Right hindlimb (tissue), 1 donor: ENCODE measurements around the gene RFNG.

Experiments
- DNase-seq: peaks from one replicate; pipeline ENCODE4 v3.0.0-alpha.2; 2018

Gene RFNG

DNA sequence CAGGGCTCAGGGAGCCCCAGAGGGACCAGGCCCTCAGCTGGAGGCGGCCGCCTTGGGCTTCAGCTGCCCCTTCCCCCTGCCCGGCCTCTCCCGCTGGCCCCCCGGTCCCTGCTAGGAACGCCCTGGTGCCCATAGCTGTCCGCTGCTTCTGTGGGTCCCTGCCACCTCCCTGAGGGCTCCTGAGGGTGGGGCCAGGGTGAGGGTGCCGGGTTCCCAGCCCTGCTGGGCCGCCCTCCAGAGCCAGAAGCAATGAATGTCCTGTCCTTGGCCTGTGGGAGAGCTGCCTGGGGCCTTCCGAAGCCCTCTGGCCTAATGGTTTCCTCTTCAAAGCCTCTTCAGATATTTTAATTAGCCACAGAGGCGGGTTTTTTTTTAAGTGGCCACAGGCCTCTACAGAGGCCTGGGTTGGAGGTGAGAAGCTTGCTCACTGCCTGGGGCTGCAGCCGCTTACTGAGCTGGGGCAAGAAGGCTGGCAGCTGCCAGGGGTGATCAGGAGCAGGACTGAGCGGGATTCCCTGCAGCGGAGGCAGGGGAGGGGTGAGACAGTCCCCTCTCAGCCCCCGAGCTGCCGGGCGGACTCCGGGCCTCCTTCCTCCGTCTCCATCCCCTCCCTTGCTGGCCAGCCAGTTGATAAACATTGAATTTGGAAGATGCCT, 38.8 kb downstream of the RFNG start:
- no peak for DNase-seq

DNA sequence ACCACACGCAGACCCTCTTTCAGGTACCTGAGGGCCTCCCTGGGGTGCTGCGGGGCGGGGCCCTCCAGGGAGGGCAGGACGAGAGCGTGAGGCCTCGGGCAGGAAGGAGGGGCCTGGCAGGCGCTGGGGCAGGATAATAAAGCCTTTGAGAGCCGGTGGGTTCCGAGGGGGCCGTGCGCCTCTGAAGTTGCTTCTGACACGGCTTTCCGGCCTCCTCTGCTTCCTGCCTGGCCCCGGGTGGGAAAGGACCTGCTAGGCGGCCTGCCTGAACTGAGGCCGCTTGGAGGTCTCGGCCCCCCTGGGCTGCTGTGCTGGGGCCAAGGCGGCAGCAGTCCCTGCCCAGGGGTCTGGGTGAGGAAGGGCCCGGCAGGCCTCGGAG, 39.4 kb downstream of the RFNG start:
- DNase-seq: no peak

DNA sequence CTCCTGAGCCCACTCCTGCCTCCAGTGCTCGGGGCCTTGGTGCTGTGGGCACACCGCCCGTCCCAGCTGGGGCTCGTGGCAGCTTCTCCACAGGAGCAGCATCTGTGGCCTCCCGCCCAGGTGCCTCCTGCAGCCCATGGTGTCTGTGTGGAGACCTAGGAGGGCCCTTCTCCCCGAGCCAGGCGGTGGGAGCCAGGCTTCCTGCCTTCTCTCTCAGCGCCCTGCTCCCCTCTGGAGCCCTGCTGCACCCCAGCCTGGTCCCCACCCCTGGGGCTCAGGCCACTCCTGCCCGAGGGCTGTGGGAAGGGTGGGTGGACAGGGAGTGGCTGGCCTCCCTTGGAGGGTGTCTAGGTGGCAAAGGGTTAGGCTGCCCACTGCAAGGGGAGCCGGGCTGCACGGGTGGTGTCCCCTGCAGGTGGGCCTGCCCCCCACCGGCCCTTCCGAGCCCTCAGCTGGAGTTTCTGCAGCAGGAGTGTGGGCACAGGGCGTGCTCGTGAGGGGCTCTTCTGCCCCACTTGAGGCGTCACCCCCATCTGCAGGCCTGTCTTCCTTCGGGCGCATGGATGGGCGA, 39.9 kb downstream of the RFNG start:
- no peak for DNase-seq

DNA sequence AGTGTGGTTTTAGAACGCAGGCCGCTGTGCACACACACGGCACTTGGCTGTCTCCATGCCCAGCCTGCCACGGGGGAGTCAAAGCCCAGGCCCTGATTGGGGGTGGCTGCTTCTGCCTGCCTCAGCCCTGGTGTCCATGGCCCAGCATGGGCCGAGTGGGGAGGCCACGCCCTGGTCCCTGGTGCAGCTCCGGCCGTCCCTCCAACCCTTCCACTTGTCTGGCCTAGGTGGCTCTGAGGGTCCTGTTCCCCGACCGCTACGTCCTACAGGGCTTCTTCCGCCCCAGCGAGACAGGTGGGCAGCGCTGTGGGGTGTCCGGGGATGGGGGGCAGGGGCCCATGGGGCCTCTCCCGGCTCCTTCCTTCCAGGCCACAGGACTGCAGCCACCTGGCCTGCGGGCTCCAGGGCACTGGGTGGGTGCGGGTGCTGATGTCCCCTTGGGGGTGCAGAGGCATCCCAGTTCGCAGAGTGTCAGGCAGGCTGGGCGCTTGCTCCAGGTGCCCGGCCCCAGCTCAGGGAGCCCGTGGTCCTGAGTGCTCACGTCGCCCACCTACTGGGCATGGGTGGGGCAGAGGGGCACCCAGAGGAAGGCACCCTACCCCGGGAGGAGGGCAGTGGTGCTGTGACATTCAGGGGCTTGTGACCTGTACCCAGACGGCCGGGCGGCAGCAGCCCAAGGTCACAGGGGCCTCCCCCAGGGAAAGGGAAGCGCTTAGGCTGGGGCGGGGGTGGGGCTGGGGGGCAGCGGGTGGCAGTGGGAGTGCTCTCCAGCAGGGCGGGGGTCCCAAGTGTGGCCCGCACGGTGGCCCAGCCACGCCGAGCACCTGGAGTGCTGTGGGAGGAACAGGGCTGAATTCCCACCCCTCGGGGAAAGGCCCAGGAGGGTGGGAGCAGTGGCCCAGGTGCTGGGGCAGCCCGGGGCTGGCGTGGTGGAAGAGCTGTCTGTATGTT, 40.8 kb downstream of the RFNG start:
- DNase-seq: no peak

DNA sequence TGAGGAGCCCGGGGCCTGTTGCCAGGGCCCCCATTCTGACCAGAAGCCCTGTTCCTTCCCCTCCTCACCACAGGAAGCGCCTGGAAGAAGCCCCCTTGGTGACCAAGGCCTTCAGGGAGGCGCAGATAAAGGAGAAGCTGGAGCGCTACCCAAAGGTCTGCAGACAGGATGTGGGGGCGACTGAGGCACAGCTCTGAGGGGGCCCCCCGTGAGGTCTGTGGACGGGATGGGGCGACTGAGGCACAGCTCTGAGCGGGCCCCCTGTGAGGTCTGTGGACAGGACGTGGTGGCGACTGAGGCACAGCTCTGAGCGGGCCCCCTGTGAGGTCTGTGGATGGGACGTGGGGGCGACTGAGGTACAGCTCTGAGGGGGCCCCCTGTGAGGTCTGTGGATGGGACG, 42.2 kb downstream of the RFNG start:
- no peak for DNase-seq

DNA sequence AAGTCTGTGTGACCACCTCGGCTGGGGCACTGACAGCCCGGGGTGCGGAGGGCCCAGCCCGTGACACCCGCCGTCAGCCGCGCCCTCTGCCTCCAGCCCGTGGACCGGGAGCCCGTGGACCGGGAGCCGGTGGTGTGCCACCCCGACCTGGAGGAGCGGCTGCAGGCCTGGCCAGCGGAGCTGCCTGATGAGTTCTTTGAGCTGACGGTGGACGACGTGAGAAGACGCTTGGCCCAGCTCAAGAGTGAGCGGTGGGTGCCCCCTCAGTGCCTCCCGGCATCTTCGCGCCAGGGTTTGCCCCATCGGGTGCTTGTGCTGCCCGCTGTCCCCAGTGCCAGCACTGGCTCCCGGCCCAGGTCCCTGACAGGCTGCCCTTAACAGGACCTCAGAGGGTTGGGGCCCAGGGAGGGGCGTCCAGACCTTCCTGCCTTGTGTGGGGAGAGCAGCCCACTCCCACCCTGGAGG, 42.6 kb downstream of the RFNG start:
- no peak for DNase-seq

DNA sequence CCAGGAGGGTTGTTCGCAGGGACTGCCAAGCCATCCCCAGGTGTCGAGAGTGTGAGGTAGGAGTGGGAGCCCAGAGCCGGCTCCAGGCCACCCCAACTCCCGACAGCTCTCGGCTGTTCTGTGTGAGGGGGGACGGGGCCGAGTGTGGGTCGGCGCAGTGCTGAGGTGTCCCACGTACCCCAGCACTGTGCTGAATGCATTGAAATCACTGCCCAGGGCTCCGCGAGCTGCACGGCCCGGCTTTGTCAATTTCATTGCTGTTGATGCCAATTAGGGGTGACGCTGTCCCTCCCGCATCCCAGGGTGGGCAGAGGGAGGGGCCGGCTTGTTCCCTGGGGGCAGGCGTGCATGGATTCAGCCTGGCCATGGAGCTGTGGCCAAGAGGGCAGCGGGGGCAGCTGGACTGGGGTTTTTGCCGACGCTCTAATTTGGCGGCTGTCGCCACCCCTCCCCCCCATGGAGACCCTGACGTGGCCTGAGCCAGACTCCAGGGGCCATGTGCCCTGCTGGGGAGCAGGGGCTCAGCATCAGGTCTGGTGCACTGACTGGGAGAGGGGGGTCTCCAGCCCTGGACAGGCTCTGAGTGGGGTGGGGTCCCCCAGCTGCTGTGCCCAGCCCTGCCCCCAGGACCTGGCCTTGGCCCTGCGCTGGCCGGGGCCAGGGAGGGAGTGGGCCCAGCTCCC, 43.2 kb downstream of the RFNG start:
- no peak for DNase-seq

DNA sequence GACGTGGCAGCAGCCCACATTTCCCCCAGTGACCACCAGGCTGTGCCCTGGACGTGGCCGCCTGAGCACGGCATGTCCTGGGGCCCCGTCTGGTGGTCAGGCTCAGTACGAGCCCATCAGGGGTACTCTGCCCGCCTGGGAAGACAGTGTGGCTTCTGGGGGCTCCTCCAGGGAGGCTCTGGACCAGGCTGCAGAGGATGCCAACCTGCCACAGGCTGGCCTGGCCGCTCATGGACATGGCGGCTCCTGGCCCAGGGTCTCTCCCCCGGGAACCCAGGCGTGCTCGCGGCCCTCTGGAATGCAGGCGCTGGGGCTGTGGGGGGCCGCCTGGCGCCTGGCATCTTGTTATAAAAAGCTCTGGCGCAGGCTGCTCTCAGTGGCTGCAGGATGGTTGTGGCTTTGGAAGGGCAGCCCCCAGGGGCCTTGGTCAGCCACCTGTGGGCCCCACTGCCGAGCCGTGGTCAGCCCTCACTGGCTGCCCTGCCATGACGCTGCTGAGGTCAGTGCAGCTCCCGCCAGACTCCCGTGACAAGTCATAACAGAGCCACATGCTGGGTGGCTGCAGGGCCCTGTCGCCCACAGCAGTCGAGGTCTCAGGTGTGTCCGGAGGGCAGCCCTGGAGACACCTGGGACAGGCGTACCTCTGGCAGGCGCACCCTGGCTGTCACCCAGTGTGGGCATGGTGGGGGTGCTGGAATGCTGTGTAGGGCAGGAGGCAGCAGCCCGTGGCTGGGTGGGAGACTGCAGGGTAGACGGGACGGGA, 43.9 kb downstream of the RFNG start:
- DNase-seq: no peak

DNA sequence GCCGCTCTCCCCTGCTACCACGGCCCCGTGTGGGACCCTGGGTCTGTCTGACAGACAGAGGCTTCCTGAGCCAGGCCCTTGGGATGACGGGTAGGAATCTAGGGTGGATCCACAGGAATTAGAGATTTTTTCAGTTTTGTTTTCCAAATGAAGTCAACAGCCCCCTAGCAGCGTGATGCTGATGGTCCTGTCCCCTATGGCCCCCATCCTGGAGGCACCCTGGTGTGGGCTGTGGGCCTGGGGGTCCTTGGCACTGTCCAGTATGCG, 44.5 kb downstream of the RFNG start:
- no peak for DNase-seq

DNA sequence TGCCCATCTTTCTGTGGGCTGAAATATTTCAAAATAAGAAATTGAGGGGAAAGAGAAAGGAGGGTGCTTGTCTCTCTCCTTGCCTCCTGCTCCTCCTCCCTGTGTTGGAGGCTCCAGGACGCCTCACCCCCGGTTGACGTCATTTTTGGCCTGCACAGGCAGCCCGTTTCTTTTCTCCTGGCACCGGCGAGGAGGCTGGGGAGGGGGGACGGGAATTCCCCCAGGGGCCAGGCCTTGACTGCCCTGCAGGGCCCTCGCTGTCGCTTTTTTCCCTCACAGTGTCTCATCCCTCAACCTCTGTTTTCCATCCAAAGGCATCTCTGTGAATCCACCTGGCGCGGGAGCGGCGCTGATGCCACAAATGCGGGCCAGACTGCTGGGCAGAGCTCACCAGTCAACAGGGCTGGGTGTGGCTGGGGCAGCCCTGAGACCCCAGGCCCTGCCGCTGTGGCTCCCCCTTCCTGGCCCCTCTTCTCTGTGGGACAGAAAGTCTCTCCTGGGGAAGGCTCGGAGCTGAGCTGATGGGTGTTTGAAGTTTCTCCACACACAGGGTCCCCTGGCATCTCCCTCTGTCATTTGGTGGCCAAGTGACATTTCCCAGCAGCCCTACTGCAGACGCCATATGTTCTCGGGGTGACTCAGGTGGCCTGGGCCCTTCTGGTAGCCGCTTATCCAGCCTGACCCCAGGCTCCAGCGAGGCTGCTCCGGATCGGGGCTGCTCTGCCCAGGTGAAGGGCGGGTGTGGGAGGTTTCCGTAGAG, 45.0 kb downstream of the RFNG start:
- no peak for DNase-seq

DNA sequence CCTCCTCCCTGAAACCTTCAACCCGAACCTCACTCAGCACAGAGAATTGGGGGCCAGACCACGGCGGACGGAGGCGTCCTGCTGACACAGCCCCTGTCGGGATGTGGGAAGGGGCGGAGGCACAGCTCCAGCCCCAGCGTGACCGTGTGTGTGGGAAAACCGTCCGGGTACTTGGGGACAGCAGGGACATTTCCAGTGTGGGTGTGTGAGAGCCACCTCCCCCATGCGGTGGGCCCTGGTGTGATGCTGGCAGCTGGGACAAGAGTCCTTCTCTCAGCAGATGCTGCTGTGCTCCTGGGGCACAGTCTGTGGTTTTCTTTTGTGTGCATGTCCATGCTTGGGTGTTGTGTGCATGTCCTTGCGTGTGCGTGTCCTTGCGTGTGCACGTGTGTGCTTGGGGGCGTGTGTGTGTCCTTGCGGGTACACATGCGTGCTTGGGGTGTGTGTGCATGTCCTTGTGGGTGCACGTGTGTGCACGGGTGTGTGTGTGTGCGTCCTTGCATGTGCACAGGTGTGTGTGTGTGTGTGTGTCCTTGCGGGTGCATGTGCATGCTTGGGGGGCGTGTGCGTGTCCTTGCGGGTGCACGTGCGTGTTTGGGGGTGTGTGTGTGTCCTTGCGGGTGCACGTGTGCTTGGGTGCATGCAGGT, 45.8 kb downstream of the RFNG start:
- no peak for DNase-seq

DNA sequence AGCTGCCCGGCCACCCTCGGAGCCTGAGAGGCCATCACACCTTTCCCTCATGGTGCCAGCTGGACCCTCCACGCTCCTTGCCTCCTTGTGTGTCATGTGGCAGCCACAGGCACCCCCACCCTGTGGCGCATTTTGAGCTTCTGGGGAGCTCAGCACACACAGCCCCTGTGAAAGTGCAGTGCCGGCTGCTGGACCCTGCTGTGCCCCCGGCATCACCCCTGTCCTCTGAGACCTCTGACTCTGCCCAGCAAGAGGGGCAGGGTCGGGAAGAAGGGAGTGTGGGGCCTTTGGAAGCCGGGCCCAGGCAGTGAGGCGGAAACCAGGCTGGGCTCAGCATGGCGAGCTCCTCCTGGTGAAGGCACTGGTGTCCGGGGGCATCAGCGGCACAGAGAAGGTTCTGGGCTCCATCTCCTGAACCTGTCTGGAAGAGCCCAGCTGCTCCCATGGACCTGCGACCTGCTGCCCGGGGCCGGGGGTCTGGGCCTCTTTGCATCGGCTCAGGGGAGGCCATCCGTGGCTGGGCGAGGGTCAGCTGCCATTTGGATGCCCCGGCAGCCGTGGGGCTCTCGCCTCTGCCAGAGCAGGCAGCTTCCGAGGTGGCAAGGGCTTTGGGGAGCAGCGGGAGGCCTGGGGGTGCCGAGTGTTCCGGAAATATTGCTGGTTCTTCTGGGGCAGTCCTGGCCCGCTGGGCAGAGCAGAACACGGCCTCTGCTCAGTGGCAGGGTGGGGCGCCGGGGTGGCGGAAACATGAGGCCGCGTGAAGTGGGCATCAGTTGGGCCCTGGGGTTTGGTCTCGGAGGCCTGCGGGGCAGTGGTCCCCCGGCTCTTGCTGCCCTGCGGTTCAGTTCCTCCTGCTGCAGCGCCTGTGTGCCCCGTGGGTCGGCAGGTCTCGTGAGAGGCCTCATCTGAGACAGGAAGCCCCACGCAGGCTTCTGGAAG, 46.8 kb downstream of the RFNG start:
- no peak for DNase-seq

DNA sequence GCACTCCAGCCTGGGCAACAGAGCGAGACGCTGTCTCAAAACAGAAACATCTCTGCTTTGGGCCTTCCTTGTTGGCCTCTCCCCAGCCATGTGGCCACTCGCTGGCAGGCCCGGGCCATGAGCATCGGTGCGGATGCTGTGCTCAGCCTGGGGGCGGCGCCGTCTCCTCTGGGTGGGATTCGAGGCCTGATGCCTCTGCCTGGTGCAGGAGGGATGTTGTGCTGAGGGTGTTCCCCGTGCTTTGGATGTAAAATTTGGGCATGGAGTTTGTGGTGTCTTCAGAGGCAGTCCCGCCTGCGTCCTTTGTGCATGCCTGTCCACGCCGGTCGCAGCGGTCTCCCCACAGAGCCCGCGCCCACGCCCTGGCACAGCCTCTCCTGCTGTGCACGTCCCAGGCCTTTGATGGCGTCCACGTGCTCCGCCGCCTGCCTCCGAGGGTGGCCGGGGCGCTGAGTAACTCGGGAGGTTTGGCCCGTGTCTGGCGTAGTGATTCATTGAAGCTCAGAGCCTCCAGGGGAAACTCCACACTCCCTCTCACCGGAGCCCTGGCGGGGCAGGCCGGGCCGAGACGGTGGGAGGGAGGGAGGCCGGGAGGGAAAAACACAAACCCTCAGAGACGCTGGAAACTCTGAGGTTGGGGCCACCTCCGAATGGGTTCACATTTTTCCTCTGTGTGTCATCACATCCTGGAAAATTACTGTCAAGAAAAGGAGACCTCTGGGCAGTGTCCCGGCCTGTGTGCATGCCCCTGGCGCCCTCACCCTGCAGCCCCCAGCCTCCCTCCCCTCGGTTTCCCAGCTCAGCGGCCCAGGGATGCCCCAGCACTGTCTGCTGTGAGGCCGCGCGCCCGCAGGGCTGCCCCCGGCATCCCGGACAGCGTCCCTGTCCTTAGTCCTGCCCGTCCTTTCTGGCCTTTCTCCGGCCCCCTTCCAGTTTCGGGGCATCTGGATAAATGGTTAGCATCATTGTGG, 47.9 kb downstream of the RFNG start:
- peak; percentile 79 for DNase-seq

DNA sequence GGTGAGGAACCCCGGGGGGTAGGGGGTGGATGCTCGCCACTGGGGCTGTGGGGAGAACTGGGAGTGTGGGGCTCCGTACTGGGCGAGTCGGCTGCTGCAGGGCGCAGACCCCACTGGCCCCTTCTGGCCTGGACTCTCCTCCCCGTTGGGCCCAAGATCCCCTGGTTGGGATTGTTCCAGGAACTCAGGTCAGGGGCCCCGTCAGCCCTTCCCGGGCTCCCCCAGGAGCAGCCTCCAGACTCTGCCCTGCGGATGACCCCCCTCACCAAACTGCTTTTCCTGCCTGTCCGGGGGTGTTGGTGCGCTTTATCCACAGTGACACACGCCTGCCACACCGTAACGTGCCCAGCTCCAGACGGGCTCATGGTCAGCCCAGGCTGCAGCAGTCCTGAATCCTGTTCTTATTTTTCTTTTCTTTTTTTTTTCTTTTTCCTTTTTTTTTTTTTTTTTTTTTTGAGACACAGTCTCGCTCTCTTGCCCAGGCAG, 50.0 kb downstream of the RFNG start:
- no peak for DNase-seq

DNA sequence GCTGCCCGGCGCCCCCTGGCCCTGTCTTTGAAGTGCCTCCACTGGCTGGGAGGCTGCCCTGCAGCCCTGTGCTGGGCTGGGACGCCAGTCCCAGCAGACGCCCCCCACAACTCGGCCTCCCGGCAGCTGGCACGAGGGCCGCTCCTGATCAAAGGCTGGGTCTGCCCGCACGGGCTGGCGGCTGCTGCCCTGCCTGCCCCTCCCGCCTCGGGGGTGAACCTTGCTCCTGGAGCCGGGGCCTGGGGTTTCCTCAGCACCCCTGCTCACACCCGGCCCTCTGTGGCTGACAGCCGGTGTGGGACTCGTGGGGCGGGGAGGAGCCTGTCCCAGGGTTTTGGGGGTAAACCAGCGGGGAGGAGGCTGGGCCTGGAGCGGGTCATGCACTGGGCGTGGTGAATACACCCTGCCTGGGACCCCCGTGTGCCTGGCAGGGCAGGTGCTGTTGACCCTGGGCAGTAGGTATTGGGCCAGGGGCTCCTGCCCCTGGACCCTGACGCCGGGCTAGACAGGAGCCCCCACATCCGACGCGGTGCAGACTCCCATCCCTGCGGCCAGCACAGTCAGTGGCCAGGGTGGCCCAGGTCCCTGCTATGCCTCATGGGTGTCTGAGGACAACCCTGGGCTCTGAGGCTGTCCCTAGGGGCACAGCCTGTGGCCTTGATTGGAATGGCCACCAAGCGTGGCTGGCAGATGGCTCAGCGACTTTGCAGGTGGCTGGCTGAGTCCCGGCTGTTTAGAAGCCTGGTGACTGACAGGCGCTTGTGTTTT, 50.6 kb downstream of the RFNG start:
- no peak for DNase-seq

DNA sequence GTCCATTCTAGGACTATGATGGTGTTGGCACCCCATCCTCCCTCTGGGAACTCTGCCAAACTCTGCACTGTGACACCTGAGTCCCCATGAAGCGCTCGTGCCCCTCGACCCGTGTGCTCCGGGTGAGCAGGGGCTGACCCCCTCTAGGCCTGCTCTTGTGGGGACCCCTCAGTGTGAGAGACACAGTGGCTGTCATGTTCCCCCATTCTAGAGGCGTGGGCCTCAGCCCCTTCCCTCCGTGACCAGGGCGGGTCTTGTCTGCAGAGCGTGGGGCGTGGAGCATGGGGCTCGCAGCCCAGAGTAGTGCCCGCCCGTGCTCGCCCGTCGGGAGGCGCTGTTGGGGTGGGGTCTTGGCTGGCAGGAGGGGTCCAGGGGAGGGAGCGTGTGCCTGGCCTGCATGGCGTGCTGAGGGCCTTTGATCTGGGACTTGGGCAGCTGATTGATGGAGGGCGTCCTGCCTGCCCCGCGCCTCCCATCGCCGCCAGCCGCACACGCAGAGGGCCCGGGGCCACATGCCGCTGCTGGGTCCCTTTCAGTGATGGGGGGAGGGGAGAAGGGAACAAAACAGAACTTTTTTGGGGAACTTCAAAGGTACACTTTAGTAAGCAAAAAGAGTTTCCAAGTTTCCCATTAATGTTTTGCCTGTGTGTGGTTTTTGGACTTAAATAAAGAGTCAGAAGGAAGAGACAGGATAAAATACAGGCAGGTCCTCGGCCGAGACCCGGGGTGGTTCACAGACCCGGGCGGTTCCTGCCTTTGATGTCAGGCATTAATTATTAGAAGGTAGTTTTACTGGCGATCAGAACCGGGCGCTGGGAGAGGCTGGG, 51.4 kb downstream of the RFNG start:
- no peak for DNase-seq

DNA sequence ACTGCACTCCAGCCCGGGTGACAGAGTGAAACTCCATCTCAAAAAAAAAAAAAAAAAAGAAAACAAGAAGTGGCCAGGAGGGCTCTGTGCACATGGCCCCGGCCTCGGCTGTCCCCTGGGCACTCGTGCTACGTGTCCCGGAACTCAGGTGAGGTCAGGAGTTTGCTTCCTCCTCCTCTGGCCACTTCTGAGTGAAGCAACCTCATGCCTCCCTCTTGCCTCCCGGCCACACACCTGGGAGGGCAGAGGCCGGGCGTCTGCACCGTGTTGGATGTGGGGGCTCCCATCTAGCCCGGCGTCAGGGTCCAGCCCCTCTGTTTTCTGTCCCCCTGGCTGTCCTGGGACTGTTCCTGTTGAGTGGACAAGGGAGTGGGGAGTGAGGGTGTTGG, 52.0 kb downstream of the RFNG start:
- no peak for DNase-seq
